Loucy (cell line): ENCODE measurements around the gene IL24.

Experiments used
- CTCF ChIP-seq: fragments of 200-600 bp; sonication (generic); conservative IDR thresholded peaks from 2 replicates; pipeline ENCODE4 v1.5.1; 2014; ENCODE audit warnings: mild to moderate bottlenecking, antibody characterized with exemption, low read length
- EZH2phosphoT487 ChIP-seq: fragments of 200-600 bp; IDR thresholded peaks from 2 replicates; pipeline ENCODE4 v1.6.1; 2018; ENCODE audit warnings: antibody characterized with exemption, mild to moderate bottlenecking, moderate library complexity, borderline replicate concordance

GRCh38 chr1:206952171-206952570, 54.9 kb downstream of the IL24 start:
- TF ChIP-seq CTCF, result no peak
- no peak for TF ChIP-seq EZH2phosphoT487
